Transverse colon (tissue), 4 donors: ENCODE measurements around the gene WNT6.

ENCODE experiments used
- CTCF ChIP-seq, 5 experiments: fragments of 200-600 bp in 3 of 5; fragments of 450-650 bp in 2 of 5; sonication (generic) in 3 of 5; IDR thresholded peaks; 1 replicate in 2 of 5; 2 replicates in 3 of 5; pipeline ENCODE4 v1.5.1; 2016 to 2017; ENCODE audit warnings: antibody characterized with exemption in 5 of 5, inconsistent platforms in 3 of 5, mild to moderate bottlenecking in 2 of 5, moderate library complexity in 1 of 5
- POLR2A ChIP-seq: fragments of 450-650 bp; IDR thresholded peaks from one replicate; pipeline ENCODE4 v1.6.1; 2016; ENCODE audit warnings: antibody characterized with exemption, mild to moderate bottlenecking, moderate library complexity
- POLR2AphosphoS5 ChIP-seq, 3 donors: sonication (generic); formaldehyde crosslinking; IDR thresholded peaks; one replicate each; pipeline ENCODE4 v1.6.1; 2016; ENCODE audit warnings: antibody characterized with exemption in 3 of 3

- peak; percentile 67 to 78 (median 76) for TF ChIP-seq CTCF (IDR thresholded peaks at IDR 0.05)
- no peak for TF ChIP-seq POLR2AphosphoS5 (IDR thresholded peaks at IDR 0.05)
- TF ChIP-seq POLR2A = no peak
Measured at GRCh38 chr2:218852911-218853667, 6.5 kb upstream of the WNT6 start.
